Ovary (tissue), 9 donors: ENCODE results near the gene FNDC5. TPM values are rescaled to one million over a fixed set of nuclear protein-coding genes. Genes with fewer than 3 reads are reported as not detected.

ENCODE experiments used
- DNase-seq, 5 donors: peaks; one replicate each; pipeline ENCODE4 v3.0.0-alpha.2; 2019 to 2020
- H3K27ac ChIP-seq, 2 donors: fragments of 200-600 bp; one replicate each; pipeline versions ENCODE4 v1.5.1 to v1.8.0; 2019 to 2022
- H3K27me3 ChIP-seq: fragments of 200-600 bp; one replicate; pipeline ENCODE4 v1.8.0; 2022
- H3K36me3 ChIP-seq: fragments of 200-600 bp; sonication (generic); one replicate; pipeline ENCODE4 v1.5.1; 2019
- H3K4me1 ChIP-seq: one replicate; pipeline ENCODE4 v1.8.1; 2013; ENCODE audit warnings: mild to moderate bottlenecking, moderate library complexity; ENCODE audit not compliant: insufficient read depth
- H3K4me3 ChIP-seq: fragments of 200-600 bp; sonication (generic); one replicate; pipeline ENCODE4 v1.5.1; 2017
- H3K9me3 ChIP-seq, 2 donors: fragments of 200-600 bp in 1 of 2; sonication (generic) in 1 of 2; one replicate each; pipeline versions ENCODE4 v1.5.1 to v1.8.1; 2013 to 2019; ENCODE audit warnings: mild to moderate bottlenecking in 1 of 2, moderate library complexity in 1 of 2
- CTCF ChIP-seq, 3 donors: fragments of 450-650 bp in 2 of 3; fragments of 200-600 bp in 1 of 3; IDR thresholded peaks; one replicate each; pipeline versions ENCODE4 v1.5.1 to v1.8.0; 2016 to 2022; ENCODE audit warnings: antibody characterized with exemption in 3 of 3, mild to moderate bottlenecking in 1 of 3
- EP300 ChIP-seq: sonication (generic); formaldehyde crosslinking; IDR thresholded peaks from one replicate; pipeline ENCODE4 v1.6.1; 2017; ENCODE audit warnings: antibody characterized with exemption
- POLR2A ChIP-seq: fragments of 450-650 bp; IDR thresholded peaks from one replicate; pipeline ENCODE4 v1.6.1; 2017; ENCODE audit warnings: antibody characterized with exemption, mild to moderate bottlenecking, moderate library complexity
- WGBS, 3 donors: extraction: QIAGEN DNeasy Blood & Tissue Kit in 1 of 3; methylation state at CpG; one replicate each; pipeline versions ENCODE4 v1.1.5 to v1.1.7; 2013 to 2017; 5-methylcytosine and 5-hydroxymethylcytosine counted together
- intact Hi-C, 4 donors: fragments of 100-400 bp; cut with DNase I; formaldehyde crosslinking; loops; one replicate each; pipeline versions ENCODE4 v1.11.0 to v1.15.1; 2022 to 2023
- polyA plus RNA-seq, 2 donors: library from polyadenylated mRNA; stranded (reverse); fragments of 200-250 nt in 1 of 2; fragments of 350-450 nt in 1 of 2; fragmentation: Illumina TruSeq in 1 of 2; extraction: RNeasy Lipid Tissue Mini Kit (QIAGEN cat#74804) in 1 of 2; gene quantifications; one replicate each; pipeline ENCODE4 v1.2.3, GENCODE V29; 2013 to 2014
- total RNA-seq, 7 donors: library from RNA; depleted of rRNA in 2 of 7; stranded (reverse); fragments of >200 nt in 2 of 7; fragmentation: NEBNext Ultra II Directional in 3 of 7; extraction: Animal tissue kit (Norgen Biotek cat#: 25700) in 3 of 7; gene quantifications; one replicate each; pipeline versions ENCODE4 v1.1.0 to v1.2.4, GENCODE V29; 2016 to 2023
- donor health status: DM: no; HTN: no; CAD: no; lungs with moderate emphysema.
- donor health status: DM: no; HTN: no; CAD: no.
- donor health status: Bipolar disorder and iron deficiency.
- donor health status: DM: yes; HTN: yes; CAD: no.
- donor health status: DM: no; HTN: no; CAD: no.
- donor health status: DM: yes; HTN: yes; CAD: no.

The FNDC5 gene
- total and polyA plus RNA-seq, 9 donors = 4.2 to 25.4 (median 12.1) TPM

- intact Hi-C loops = no loop called here
- Histone ChIP-seq H3K4me1 (peaks cover 11% of the 10 kb centered on the region), H3K36me3 (no peaks in the 10 kb centered on the region), H3K27ac (peak overlapping the region; percentile 86 to 89), H3K9me3 (no peaks in the 10 kb centered on the region), H3K27me3 (no peaks in the 10 kb centered on the region), H3K4me3 (peak overlapping the region; percentile 95)
- WGBS, 3 donors = 1% methylated on average over 33 to 51 of the region's 51 CpGs
- DNase-seq = peak; percentile 70 to 79 (median 77)
- no peak for TF ChIP-seq POLR2A
- no peak for TF ChIP-seq CTCF (IDR thresholded peaks at IDR 0.05)
- TF ChIP-seq EP300 = no peak
These were observed 52.6 kb downstream of the FNDC5 start for GRCh38 chr1:32817815-32818786.

- peak; percentile 99 to 100 (median 99) for DNase-seq
- intact Hi-C loops = no loop called here
- Histone ChIP-seq H3K4me1 (peaks cover 12% of the 10 kb centered on the region), H3K4me3 (peak within 1 kb of the TSS; percentile 95), H3K27me3 (no peaks in the 10 kb centered on the region), H3K27ac (peak within 1 kb of the TSS; percentile 86 to 89), H3K36me3 (no peaks in the 10 kb centered on the region), H3K9me3 (no peaks in the 10 kb centered on the region)
- peak in 1 of 3 donors; percentile 33 for TF ChIP-seq CTCF (IDR thresholded peaks at IDR 0.05)
- TF ChIP-seq POLR2A = peak; percentile 59
- no peak for TF ChIP-seq EP300
- 0 to 2% (median 0%) methylated on average over 50 to 55 of the region's 55 CpGs for WGBS, 3 donors
These were observed 53.4 kb downstream of the FNDC5 start, which contains the start of the genes S100PBP and YARS1 for GRCh38 chr1:32817159-32817814. Gene S100PBP (plus strand): TSS chr1:32817653. CDS start chr1:32826100, 8,447 bp downstream. Gene YARS1 (minus strand): TSS chr1:32817358. CDS start chr1:32817244, 114 bp downstream.

- no peaks in the 10 kb centered on the region for H3K9me3 ChIP-seq
- H3K36me3 ChIP-seq = no peaks in the 10 kb centered on the region
- WGBS, 3 donors = 0 to 1% (median 1%) methylated on average over 15 of the region's 15 CpGs
- peak overlapping the region; percentile 95 for H3K4me3 ChIP-seq
- no peaks in the 10 kb centered on the region for H3K27me3 ChIP-seq
- intact Hi-C loops = no loop called here
- no peak for TF ChIP-seq POLR2A
- no peak for TF ChIP-seq CTCF (IDR thresholded peaks at IDR 0.05)
- peak overlapping the region; percentile 44 to 89 for H3K27ac ChIP-seq
- peaks cover 15% of the 10 kb centered on the region for H3K4me1 ChIP-seq
- no peak for DNase-seq
These were observed 54.0 kb downstream of the FNDC5 start for GRCh38 chr1:32816676-32817158.

- H3K27ac ChIP-seq = no peak overlapping the region
- intact Hi-C loops = no loop called here
- WGBS, 3 donors = 59 to 69% (median 69%) methylated on average over 11 of the region's 11 CpGs
These were observed 56.6 kb downstream of the FNDC5 start for GRCh38 chr1:32813941-32814739.

More at GRCh38 chr1:32813941-32814739, 56.6 kb downstream of the FNDC5 start:
- Histone ChIP-seq H3K36me3 (no peaks in the 10 kb centered on the region), H3K9me3 (no peaks in the 10 kb centered on the region), H3K27me3 (no peaks in the 10 kb centered on the region), H3K4me3 (no peak overlapping the region), H3K4me1 (peaks cover 23% of the 10 kb centered on the region)
- DNase-seq = peak in 1 of 5 donors; percentile 60
- TF ChIP-seq POLR2A (no peak), EP300 (no peak), CTCF (IDR thresholded peaks at IDR 0.05) (no peak)
